Activated naive CD4-positive, alpha-beta T cell treated with Interleukin-2 at 50 U/mL for 16 hours (primary cell): ENCODE results near the gene OR8A1.
"Not testable (repeated sequence)": the region's sequence is repeated elsewhere in the genome, so short reads cannot be mapped to it uniquely, and the experiment has no call there.

Source experiments
- DNase-seq: peaks from one replicate; pipeline ENCODE4 v3.0.0-alpha.2; 2020

Gene OR8A1

DNA sequence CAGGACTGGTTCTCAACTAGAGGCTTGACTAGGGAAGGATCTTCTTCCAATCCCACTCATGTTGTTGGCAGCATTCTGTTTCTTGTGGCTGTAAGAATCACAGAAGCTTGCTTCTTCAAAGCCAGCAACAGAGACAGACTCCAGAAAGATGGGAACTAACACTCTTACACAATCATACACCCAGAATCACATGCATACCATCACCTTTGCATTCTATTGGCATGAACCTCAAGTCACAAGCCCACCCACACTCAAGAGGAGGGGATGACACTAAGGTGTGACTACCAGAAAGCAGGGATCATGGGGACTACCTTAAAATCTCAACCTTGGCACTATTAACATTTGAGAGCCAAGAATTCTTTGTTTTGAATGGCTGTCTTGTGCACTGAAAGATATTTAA is 27.8 kb downstream of the OR8A1 start:
- DNase-seq = no peak

GRCh38 chr11:124600621-124601320 is 31.0 kb downstream of the OR8A1 start:
- DNase-seq = no peak

DNA sequence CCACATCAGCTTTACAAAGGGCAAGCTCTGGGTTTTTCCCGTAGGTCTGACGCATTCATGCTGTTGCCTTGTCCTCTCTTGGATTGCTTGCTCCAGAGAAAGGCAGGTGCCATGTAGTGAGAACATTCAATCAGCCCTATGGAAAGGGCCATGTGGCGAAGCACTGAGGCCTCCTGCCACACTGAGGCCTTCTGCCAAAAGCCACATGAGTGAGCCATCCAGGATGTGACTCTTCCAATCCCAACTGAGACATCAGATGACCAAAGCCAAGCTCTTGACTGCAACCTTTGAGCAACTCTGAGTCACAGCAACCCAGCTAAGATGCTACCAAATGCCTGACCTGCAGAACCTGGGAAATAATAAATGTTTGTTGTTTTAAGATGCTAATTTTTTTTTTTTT is 32.4 kb downstream of the OR8A1 start:
- no peak for DNase-seq

DNA sequence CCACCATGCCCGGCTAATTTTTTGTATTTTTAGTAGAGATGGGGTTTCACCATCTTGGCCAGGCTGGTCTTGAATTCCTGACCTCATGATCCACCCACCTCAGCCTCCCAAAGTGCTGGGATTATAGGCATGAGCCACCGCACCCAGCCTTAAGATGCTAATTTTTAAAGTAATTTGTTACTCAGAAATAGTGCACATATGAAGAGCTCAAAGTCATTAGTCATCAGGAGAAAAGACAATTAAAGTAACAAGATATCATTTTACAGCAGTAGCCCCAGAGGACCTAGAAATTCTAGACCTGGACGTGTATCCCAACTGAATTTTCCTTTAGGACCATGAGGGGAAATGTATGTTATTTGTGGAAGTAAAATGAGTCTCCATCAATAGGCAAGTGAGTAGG is 32.9 kb downstream of the OR8A1 start:
- DNase-seq = not testable (repeated sequence)

- DNase-seq = no peak
These were observed 35.9 kb downstream of the OR8A1 start for GRCh38 chr11:124605719-124606118.

GRCh38 chr11:124608147-124608546 is 38.4 kb downstream of the OR8A1 start:
- DNase-seq = no peak

DNA sequence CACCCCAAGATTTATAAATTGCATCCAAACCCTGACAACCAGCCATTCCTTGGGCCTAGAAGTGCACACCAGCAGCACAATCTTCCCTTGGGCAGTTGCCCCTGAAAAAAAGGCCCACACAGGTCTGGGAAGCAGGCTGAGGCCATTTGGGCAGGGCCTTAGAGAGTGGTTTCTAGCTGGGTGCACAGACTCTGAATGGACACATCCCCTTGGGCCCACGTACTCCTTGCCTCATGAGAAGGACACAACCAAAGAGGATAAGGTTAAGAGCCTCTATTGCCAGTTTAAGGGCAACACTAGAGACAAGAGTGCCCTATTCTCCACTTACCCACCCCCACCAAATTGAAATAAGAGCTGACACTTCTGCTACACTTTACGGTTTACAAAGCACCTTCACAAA is 40.5 kb downstream of the OR8A1 start:
- DNase-seq = no peak

DNA sequence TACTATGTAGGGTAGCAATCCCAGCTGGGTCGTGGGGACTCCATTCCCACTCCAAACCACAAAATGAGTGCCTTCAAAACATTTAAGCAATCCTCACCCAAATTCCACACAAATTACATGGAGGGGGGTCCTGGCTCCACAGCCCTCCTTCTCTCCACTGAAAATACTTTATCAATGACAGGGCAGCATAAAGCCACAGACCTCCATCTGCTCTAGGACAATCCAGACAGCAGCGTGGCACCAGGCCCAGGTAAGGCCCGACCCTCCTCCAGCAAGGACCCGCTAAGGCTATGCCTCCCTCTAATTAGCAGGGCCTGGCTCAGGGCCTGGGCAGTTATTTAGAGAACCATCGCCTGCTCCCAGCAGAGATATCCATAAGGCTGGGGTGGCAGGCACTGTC is 41.3 kb downstream of the OR8A1 start, which contains the start of gene PANX3:
Gene PANX3 (plus strand): TSS at position 365 of the 400 bp plus-strand sequence. CDS start 129 bp downstream, outside the sequence.
- no peak for DNase-seq

DNA sequence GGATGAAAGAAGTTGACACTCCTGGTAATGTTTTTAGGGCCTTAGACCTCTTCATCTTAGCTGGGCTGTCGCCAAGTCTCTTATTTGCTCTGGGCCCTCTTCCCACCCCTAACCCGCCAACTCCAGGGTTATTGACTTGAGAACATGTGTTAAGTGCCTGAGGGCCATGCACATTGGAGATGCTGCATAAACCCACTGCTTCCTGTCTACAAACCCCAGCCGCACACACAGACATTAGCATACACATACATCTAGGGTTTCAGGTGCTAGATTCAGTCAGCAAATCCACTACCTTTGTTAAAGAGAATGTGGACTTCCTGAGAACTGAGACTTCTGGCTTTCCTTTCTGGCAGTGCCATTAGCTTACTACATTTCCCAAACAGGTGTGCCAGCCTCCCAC is 42.2 kb downstream of the OR8A1 start:
- DNase-seq = no peak

- no peak for DNase-seq
These were observed 42.9 kb downstream of the OR8A1 start for GRCh38 chr11:124612567-124613246.

DNA sequence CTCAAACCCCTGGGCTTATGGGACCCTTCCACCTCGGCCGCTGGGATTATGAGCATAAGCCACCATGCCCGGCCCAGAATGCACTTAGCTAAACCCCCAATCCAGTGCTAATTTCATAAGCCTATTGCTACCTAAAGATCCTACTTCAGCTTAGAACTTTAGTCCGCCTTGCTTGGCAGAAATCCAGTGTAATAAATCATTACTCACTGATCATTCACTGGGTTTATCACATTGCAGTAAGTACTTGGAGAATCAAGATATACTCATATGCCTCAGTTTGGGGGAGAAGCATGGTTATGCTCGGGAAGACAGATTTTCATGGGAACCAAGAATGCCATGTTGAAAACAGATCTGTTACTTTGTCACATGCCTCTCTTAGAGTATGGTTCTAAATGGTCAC is 49.1 kb downstream of the OR8A1 start:
- no peak for DNase-seq
